SW 1271 (cell line): ENCODE results near the gene ZNF839.
"Not testable (repeated sequence)": the region's sequence is repeated elsewhere in the genome, so short reads cannot be mapped to it uniquely, and the experiment has no call there.

Source experiments
- DNase-seq, 2 experiments: peaks; one replicate each; lab custom pipeline; 2025; lab: John Stamatoyannopoulos, UW

ZNF839 gene

GRCh38 chr14:102314242-102315011 lies 5.1 kb upstream of the ZNF839 start:
- peak in 1 of 2 experiments; percentile 77 for DNase-seq

- no peak for DNase-seq
Measured at GRCh38 chr14:102315121-102315520, 4.4 kb upstream of the ZNF839 start.

- no peak for DNase-seq
Measured at GRCh38 chr14:102316338-102316742, 3.2 kb upstream of the ZNF839 start.

- peak; percentile 56 to 85 for DNase-seq
Measured at GRCh38 chr14:102316743-102317563, 2.6 kb upstream of the ZNF839 start.

- DNase-seq: peak in 1 of 2 experiments; percentile 34
Measured at GRCh38 chr14:102317564-102318248, 1.8 kb upstream of the ZNF839 start.

- no peak for DNase-seq
Measured at GRCh38 chr14:102318781-102319276, 717 bp upstream of the ZNF839 start.

GRCh38 chr14:102320033-102320660 lies 601 bp downstream of the ZNF839 start:
- no peak for DNase-seq

- no peak for DNase-seq
Measured at GRCh38 chr14:102320671-102321455, 1.3 kb downstream of the ZNF839 start.

GRCh38 chr14:102321456-102322422 lies 2.2 kb downstream of the ZNF839 start:
- DNase-seq: no peak

- peak; percentile 66 to 80 for DNase-seq
Measured at GRCh38 chr14:102323102-102323501, 3.6 kb downstream of the ZNF839 start.

GRCh38 chr14:102325791-102326345 lies 6.3 kb downstream of the ZNF839 start:
- DNase-seq: no peak

- DNase-seq: no peak
Measured at GRCh38 chr14:102326583-102326982, 7.0 kb downstream of the ZNF839 start.

GRCh38 chr14:102329381-102329780 lies 9.8 kb downstream of the ZNF839 start:
- not testable (repeated sequence) for DNase-seq

GRCh38 chr14:102330806-102331205 lies 11.3 kb downstream of the ZNF839 start:
- no peak for DNase-seq

- DNase-seq: no peak
Measured at GRCh38 chr14:102333390-102333789, 13.8 kb downstream of the ZNF839 start.

GRCh38 chr14:102333795-102334705 lies 14.5 kb downstream of the ZNF839 start:
- DNase-seq: no peak

- DNase-seq: no peak
Measured at GRCh38 chr14:102335163-102335562, 15.6 kb downstream of the ZNF839 start.

GRCh38 chr14:102338724-102339123 lies 19.2 kb downstream of the ZNF839 start:
- no peak for DNase-seq
